ENCODE measurements around the gene RPL36AL. TPM values are rescaled to one million over a fixed set of nuclear protein-coding genes. Genes with fewer than 3 reads are reported as not detected.
"Not testable (repeated sequence)": the region's sequence is repeated elsewhere in the genome, so short reads cannot be mapped to it uniquely, and the experiment has no call there.

RPL36AL gene
- total RNA-seq, 1 experiment from 2014 or later: 114 TPM

GRCh38 chr14:49619730-49620129, 696 bp downstream of the RPL36AL start:
- no peak for DNase-seq (ENCODE audit: low spot score)

GRCh38 chr14:49619273-49619672, 1.2 kb downstream of the RPL36AL start:
- DNase-seq (ENCODE audit: low spot score): not testable (repeated sequence)

GRCh38 chr14:49617852-49618519, 2.4 kb downstream of the RPL36AL start:
- no peak for DNase-seq (ENCODE audit: low spot score)

GRCh38 chr14:49615776-49616175, 4.7 kb downstream of the RPL36AL start:
- no peak for DNase-seq (ENCODE audit: low spot score)

GRCh38 chr14:49614196-49614595, 6.2 kb downstream of the RPL36AL start:
- DNase-seq (ENCODE audit: low spot score): no peak

GRCh38 chr14:49612671-49613070, 7.8 kb downstream of the RPL36AL start:
- no peak for DNase-seq (ENCODE audit: low spot score)

- no peak for DNase-seq (ENCODE audit: low spot score)
Observed at GRCh38 chr14:49612251-49612650, 8.2 kb downstream of the RPL36AL start.

- no peak for DNase-seq (ENCODE audit: low spot score)
Observed at GRCh38 chr14:49607583-49607982, 12.8 kb downstream of the RPL36AL start.

- DNase-seq (ENCODE audit: low spot score): peak; percentile 81
Observed at GRCh38 chr14:49598485-49599300, 21.7 kb downstream of the RPL36AL start, which contains the start of gene LRR1. LRR1 (plus strand) TSS chr14:49598940; CDS start chr14:49599021, 81 bp downstream.

- DNase-seq (ENCODE audit: low spot score): no peak
Observed at GRCh38 chr14:49598189-49598484, 22.3 kb downstream of the RPL36AL start.

GRCh38 chr14:49594347-49595091, 25.9 kb downstream of the RPL36AL start:
- no peak for DNase-seq (ENCODE audit: low spot score)

- DNase-seq (ENCODE audit: low spot score): no peak
Observed at GRCh38 chr14:49593016-49593415, 27.4 kb downstream of the RPL36AL start.

- no peak for DNase-seq (ENCODE audit: low spot score)
Observed at GRCh38 chr14:49589387-49589786, 31.0 kb downstream of the RPL36AL start.

- peak; percentile 84 for DNase-seq (ENCODE audit: low spot score)
Observed at GRCh38 chr14:49586673-49587460, 33.6 kb downstream of the RPL36AL start.

GRCh38 chr14:49585803-49586672, 34.4 kb downstream of the RPL36AL start, which contains the start of gene RPS29:
RPS29 (minus strand) TSS chr14:49586380; CDS start chr14:49586346, 34 bp downstream.
- DNase-seq (ENCODE audit: low spot score): peak; percentile 97

GRCh38 chr14:49584981-49585640, 35.3 kb downstream of the RPL36AL start:
- DNase-seq (ENCODE audit: low spot score): not testable (repeated sequence)

- no peak for DNase-seq (ENCODE audit: low spot score)
Observed at GRCh38 chr14:49584058-49584457, 36.4 kb downstream of the RPL36AL start.

GRCh38 chr14:49583629-49584028, 36.8 kb downstream of the RPL36AL start:
- DNase-seq (ENCODE audit: low spot score): no peak

- DNase-seq (ENCODE audit: low spot score): no peak
Observed at GRCh38 chr14:49582113-49582977, 38.1 kb downstream of the RPL36AL start.
